ENCODE data around the gene CD80.

The CD80 gene

GRCh38 chr3:119590706-119591105 is 31.3 kb upstream of the CD80 start:
- Histone ChIP-seq H3K9ac (ENCODE audit: insufficient read length, low read depth) (no peak overlapping the region), H3K9me3 (ENCODE audit: insufficient read depth, low read length) (no peaks in the 10 kb centered on the region), H3K4me3 (ENCODE audit: insufficient read length, low read depth) (no peak overlapping the region), H3K36me3 (ENCODE audit: insufficient read depth, insufficient read length, low read length) (peaks cover 5% of the 10 kb centered on the region), H3K27me3 (ENCODE audit: insufficient read depth, insufficient read length) (peaks cover 3% of the 10 kb centered on the region), H3K4me1 (ENCODE audit: insufficient read depth, insufficient read length) (peaks cover 4% of the 10 kb centered on the region)
- DNase-seq (ENCODE audit: low read depth, low spot score), result no peak
- TF ChIP-seq SUZ12 (IDR thresholded peaks at IDR 0.05; ENCODE audit: extremely low read depth, insufficient read depth, insufficient read length) (no peak), ZNF274 (IDR thresholded peaks at IDR 0.05; ENCODE audit: low read depth, low read length) (no peak), YY1 (IDR thresholded peaks at IDR 0.05; ENCODE audit: insufficient read depth, insufficient read length) (no peak)

GRCh38 chr3:119589102-119589773 is 29.8 kb upstream of the CD80 start:
- TF ChIP-seq YY1 (IDR thresholded peaks at IDR 0.05; ENCODE audit: insufficient read depth, insufficient read length), result no peak
- no peak for TF ChIP-seq SUZ12 (IDR thresholded peaks at IDR 0.05; ENCODE audit: extremely low read depth, insufficient read depth, insufficient read length)
- no peak for TF ChIP-seq ZNF274 (IDR thresholded peaks at IDR 0.05; ENCODE audit: low read depth, low read length)
- peak; percentile 36 for DNase-seq (ENCODE audit: low read depth, low spot score)
- H3K4me3 ChIP-seq (ENCODE audit: insufficient read length, low read depth), result no peak overlapping the region
- peaks cover 3% of the 10 kb centered on the region for H3K27me3 ChIP-seq (ENCODE audit: insufficient read depth, insufficient read length)
- no peak overlapping the region for H3K9ac ChIP-seq (ENCODE audit: insufficient read length, low read depth)
- no peaks in the 10 kb centered on the region for H3K9me3 ChIP-seq (ENCODE audit: insufficient read depth, low read length)
- H3K4me1 ChIP-seq (ENCODE audit: insufficient read depth, insufficient read length), result peaks cover 4% of the 10 kb centered on the region
- H3K36me3 ChIP-seq (ENCODE audit: insufficient read depth, insufficient read length, low read length), result peaks cover 5% of the 10 kb centered on the region

- no peak for DNase-seq (ENCODE audit: low read depth, low spot score)
- TF ChIP-seq YY1 (IDR thresholded peaks at IDR 0.05; ENCODE audit: insufficient read depth, insufficient read length) (no peak), SUZ12 (IDR thresholded peaks at IDR 0.05; ENCODE audit: extremely low read depth, insufficient read depth, insufficient read length) (no peak), ZNF274 (IDR thresholded peaks at IDR 0.05; ENCODE audit: low read depth, low read length) (no peak)
- Histone ChIP-seq H3K4me3 (ENCODE audit: insufficient read length, low read depth) (no peak overlapping the region), H3K4me1 (ENCODE audit: insufficient read depth, insufficient read length) (peaks cover 4% of the 10 kb centered on the region), H3K36me3 (ENCODE audit: insufficient read depth, insufficient read length, low read length) (peaks cover 5% of the 10 kb centered on the region), H3K9me3 (ENCODE audit: insufficient read depth, low read length) (no peaks in the 10 kb centered on the region), H3K9ac (ENCODE audit: insufficient read length, low read depth) (no peak overlapping the region), H3K27me3 (ENCODE audit: insufficient read depth, insufficient read length) (peaks cover 3% of the 10 kb centered on the region)
These were observed 28.7 kb upstream of the CD80 start for GRCh38 chr3:119588112-119588511.

- Histone ChIP-seq H3K4me1 (ENCODE audit: insufficient read depth, insufficient read length) (peaks cover 4% of the 10 kb centered on the region), H3K9me3 (ENCODE audit: insufficient read depth, low read length) (no peaks in the 10 kb centered on the region), H3K27me3 (ENCODE audit: insufficient read depth, insufficient read length) (no peaks in the 10 kb centered on the region), H3K9ac (ENCODE audit: insufficient read length, low read depth) (no peak overlapping the region), H3K36me3 (ENCODE audit: insufficient read depth, insufficient read length, low read length) (peaks cover 5% of the 10 kb centered on the region), H3K4me3 (ENCODE audit: insufficient read length, low read depth) (no peak overlapping the region)
- DNase-seq (ENCODE audit: low read depth, low spot score), result no peak
- no peak for TF ChIP-seq SUZ12 (IDR thresholded peaks at IDR 0.05; ENCODE audit: extremely low read depth, insufficient read depth, insufficient read length)
- TF ChIP-seq YY1 (IDR thresholded peaks at IDR 0.05; ENCODE audit: insufficient read depth, insufficient read length), result no peak
- no peak for TF ChIP-seq ZNF274 (IDR thresholded peaks at IDR 0.05; ENCODE audit: low read depth, low read length)
These were observed 27.3 kb upstream of the CD80 start for GRCh38 chr3:119586733-119587172.

GRCh38 chr3:119585856-119586570 is 26.6 kb upstream of the CD80 start:
- Histone ChIP-seq H3K9ac (ENCODE audit: insufficient read length, low read depth) (no peak overlapping the region), H3K27me3 (ENCODE audit: insufficient read depth, insufficient read length) (no peaks in the 10 kb centered on the region), H3K4me1 (ENCODE audit: insufficient read depth, insufficient read length) (peaks cover 4% of the 10 kb centered on the region), H3K9me3 (ENCODE audit: insufficient read depth, low read length) (no peaks in the 10 kb centered on the region), H3K4me3 (ENCODE audit: insufficient read length, low read depth) (no peak overlapping the region), H3K36me3 (ENCODE audit: insufficient read depth, insufficient read length, low read length) (peaks cover 5% of the 10 kb centered on the region)
- DNase-seq (ENCODE audit: low read depth, low spot score), result no peak
- TF ChIP-seq ZNF274 (IDR thresholded peaks at IDR 0.05; ENCODE audit: low read depth, low read length), result no peak
- TF ChIP-seq YY1 (IDR thresholded peaks at IDR 0.05; ENCODE audit: insufficient read depth, insufficient read length), result no peak
- no peak for TF ChIP-seq SUZ12 (IDR thresholded peaks at IDR 0.05; ENCODE audit: extremely low read depth, insufficient read depth, insufficient read length)

- no peak for DNase-seq (ENCODE audit: low read depth, low spot score)
- H3K4me1 ChIP-seq (ENCODE audit: insufficient read depth, insufficient read length), result peaks cover 4% of the 10 kb centered on the region
- H3K9ac ChIP-seq (ENCODE audit: insufficient read length, low read depth), result no peak overlapping the region
- peaks cover 5% of the 10 kb centered on the region for H3K36me3 ChIP-seq (ENCODE audit: insufficient read depth, insufficient read length, low read length)
- no peak for TF ChIP-seq YY1 (IDR thresholded peaks at IDR 0.05; ENCODE audit: insufficient read depth, insufficient read length)
- no peak for TF ChIP-seq ZNF274 (IDR thresholded peaks at IDR 0.05; ENCODE audit: low read depth, low read length)
- TF ChIP-seq SUZ12 (IDR thresholded peaks at IDR 0.05; ENCODE audit: extremely low read depth, insufficient read depth, insufficient read length), result no peak
- no peak overlapping the region for H3K4me3 ChIP-seq (ENCODE audit: insufficient read length, low read depth)
- H3K27me3 ChIP-seq (ENCODE audit: insufficient read depth, insufficient read length), result no peaks in the 10 kb centered on the region
- H3K9me3 ChIP-seq (ENCODE audit: insufficient read depth, low read length), result no peaks in the 10 kb centered on the region
These were observed 25.8 kb upstream of the CD80 start for GRCh38 chr3:119585208-119585607.

GRCh38 chr3:119582178-119582577 is 22.8 kb upstream of the CD80 start:
- DNase-seq (ENCODE audit: low read depth, low spot score), result no peak
- no peak overlapping the region for H3K9ac ChIP-seq (ENCODE audit: insufficient read length, low read depth)
- TF ChIP-seq SUZ12 (IDR thresholded peaks at IDR 0.05; ENCODE audit: extremely low read depth, insufficient read depth, insufficient read length), result no peak
- TF ChIP-seq ZNF274 (IDR thresholded peaks at IDR 0.05; ENCODE audit: low read depth, low read length), result no peak
- no peak for TF ChIP-seq YY1 (IDR thresholded peaks at IDR 0.05; ENCODE audit: insufficient read depth, insufficient read length)
- H3K4me3 ChIP-seq (ENCODE audit: insufficient read length, low read depth), result no peak overlapping the region
- H3K36me3 ChIP-seq (ENCODE audit: insufficient read depth, insufficient read length, low read length), result peaks cover 5% of the 10 kb centered on the region
- peaks cover 13% of the 10 kb centered on the region for H3K27me3 ChIP-seq (ENCODE audit: insufficient read depth, insufficient read length)
- no peaks in the 10 kb centered on the region for H3K9me3 ChIP-seq (ENCODE audit: insufficient read depth, low read length)
- no peaks in the 10 kb centered on the region for H3K4me1 ChIP-seq (ENCODE audit: insufficient read depth, insufficient read length)

Data from NT2/D1 (cell line).